ENCODE data around the gene CHMP3.
A peak's percentile ranks its signal among the peaks of the same experiment; 100 is the strongest.
"Not testable (repeated sequence)": the region's sequence is repeated elsewhere in the genome, so short reads cannot be mapped to it uniquely, and the experiment has no call there.

The CHMP3 gene

GRCh38 chr2:86562922-86563649 is at the start of gene CHMP3:
Gene CHMP3, minus strand, starts transcription at chr2:86563443. Its CDS starts 95 bp downstream, at chr2:86563348.
- DNase-seq, result peak; percentile 95 to 98

DNA sequence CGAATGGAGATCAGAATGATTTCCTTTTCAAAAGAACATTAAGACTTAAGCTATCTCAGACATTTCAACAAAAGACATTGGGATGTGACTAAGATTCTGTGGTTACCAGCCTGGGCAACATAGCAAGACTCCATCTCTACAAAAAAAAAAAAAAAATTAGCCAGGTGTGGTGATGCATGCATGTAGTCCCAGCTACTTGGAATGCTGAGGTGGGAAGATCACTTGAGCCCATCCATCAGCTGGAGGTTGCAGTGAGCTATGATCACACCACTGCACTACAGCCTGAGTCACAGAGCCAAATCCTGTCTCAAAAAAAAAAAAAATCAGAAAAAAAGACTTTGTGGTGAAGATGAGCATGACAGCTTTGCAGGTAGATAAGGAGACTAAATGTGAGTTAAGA is 47.6 kb upstream of the CHMP3 start:
- DNase-seq, result no peak

- DNase-seq, result no peak
These were observed 45.7 kb upstream of the CHMP3 start for GRCh38 chr2:86608832-86609410.

DNA sequence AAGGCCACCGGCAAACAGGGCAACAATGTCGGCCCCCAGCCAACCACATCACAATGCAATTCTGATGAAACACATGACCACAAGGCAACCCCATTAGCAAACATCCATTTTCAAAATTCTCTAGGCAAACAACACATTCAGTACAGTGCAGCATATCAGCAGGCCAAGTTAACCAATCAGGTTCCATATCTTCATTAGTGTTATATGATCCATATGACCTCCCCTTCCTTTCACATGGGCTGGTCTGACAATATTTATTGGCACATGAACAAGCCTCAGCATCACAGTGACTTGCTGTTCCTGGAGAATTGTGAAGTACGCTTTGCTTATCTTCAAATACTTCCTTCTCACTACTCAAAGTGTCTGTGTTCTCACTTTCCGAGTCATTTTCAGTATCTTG is 40.7 kb upstream of the CHMP3 start:
- no peak for DNase-seq

GRCh38 chr2:86598966-86599365 is 35.7 kb upstream of the CHMP3 start:
- no peak for DNase-seq

DNA sequence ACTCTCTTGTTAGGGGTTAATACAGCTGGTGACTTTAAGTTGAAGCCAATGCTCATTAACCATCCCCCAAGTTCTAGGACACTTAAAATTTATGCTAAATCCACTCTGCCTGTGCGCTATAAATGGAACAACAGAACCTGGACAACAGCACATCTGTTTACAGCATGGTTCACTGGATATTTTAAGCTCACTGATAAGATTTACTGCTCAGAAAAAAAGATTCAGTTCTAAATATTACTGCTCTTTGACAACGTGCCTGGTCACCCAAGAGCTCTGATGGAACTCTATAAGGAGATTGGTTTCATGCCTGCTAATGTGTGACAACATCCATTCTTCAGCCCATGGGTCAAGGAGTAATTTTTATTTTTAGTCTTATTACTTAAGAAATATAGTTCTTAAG is 32.9 kb upstream of the CHMP3 start:
- DNase-seq, result no peak

- DNase-seq, result no peak
These were observed 30.0 kb upstream of the CHMP3 start for GRCh38 chr2:86593266-86593665.

DNA sequence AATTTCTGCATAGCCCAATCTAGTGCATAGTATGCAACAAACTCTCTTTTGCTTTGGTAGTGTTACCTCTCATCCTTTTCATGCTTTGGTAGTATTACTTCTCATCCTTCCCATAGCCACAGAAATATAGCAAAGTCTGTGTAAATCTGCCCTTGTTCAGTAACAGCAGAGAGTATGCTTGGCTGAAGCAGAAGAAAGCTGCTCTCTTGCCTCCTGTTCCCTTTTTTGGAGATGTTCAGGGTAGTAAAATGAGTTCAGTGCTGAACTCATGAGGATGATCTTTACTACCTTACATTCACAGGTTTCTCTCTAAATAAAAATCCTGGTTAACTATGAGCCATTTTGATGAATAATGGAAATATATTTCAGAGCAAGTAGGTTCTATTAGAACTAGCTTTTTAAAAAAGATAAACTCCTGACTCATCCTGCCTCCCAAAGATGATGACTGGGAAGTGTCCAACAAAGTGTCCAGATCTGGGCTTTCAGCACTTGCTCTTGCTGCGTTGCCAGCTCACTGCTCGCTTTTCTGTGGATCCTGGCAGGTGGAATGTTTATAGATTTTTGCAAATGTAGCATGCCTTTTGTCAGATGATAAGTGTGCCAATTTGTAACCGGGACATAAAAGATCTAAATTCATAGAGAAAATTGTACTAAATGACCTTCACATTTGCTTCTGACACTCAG is 29.4 kb upstream of the CHMP3 start:
- peak; percentile 8 to 58 for DNase-seq

DNA sequence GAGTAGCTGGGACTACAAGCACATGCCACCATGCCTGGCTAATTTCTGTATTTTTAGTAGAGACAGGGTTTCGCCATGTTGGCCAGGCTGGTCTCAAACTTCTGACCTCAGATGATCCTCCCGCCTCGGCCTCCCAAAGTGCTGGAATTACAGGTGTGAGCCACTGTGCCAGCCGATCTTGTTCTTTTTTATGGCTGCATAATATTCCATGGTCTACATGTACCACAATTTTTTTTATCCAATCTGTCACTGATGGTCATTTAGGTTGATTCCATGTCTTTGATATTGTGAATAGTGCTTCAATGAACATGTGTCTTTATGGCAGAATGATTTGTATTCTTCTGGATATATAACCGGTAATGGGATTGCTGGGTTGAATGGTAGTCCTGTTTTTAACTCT is 26.5 kb upstream of the CHMP3 start:
- DNase-seq, result not testable (repeated sequence)

DNA sequence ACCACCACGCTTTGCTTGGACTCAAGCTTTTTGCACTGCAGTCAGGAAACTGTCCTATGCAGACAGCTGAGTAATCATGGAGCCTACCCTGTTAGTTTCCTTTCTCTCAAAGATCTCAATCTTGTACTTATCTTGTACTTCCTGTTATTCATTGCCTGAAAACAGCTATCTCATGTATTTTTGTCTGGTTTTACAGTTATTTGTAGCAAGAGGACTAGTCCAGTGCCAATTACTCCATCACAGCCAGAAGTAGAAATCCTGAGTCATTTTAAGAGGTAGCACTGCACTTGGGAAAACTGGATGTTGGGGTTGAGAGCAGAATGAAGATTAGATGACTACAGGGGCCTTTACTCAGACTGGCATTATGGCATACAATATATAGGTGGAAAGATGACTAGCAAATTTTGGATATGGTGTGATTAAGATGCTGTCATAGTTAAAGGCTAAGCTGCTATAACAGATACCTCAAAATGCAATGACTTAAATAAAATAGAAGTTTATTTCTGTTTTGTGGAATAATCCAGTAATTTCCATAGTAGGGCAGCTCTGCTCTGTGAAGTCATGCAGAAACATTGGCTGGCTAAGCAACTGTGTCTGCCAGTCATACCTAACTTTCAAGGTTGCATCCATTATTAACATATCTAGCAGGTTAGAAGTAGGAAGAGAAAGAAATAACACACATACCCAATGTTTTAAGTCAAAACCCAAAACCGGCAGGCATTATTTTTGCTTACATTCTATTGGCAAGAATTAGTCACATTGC is 21.1 kb upstream of the CHMP3 start:
- no peak for DNase-seq

- no peak for DNase-seq
These were observed 17.3 kb upstream of the CHMP3 start for GRCh38 chr2:86580560-86580959.

- DNase-seq, result no peak
These were observed 14.7 kb upstream of the CHMP3 start for GRCh38 chr2:86577817-86578456.

DNA sequence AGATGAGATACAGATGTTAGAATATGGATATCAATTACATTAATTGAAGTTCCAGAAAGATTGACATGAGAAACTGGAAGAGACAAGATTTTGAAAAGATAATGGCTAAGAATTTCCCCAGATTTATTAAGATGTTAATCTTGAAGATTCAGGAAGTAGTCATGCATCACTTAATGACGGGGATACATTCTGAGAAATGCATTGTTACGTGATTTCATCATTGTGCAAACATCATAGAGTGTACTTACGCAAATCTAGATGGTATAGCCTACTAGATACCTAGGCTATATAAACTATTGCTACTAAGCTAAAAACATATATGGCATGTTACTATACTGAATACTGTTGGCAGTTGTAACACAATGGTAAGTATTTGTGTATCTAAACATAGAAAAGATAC is 6.8 kb upstream of the CHMP3 start:
- DNase-seq, result no peak

DNA sequence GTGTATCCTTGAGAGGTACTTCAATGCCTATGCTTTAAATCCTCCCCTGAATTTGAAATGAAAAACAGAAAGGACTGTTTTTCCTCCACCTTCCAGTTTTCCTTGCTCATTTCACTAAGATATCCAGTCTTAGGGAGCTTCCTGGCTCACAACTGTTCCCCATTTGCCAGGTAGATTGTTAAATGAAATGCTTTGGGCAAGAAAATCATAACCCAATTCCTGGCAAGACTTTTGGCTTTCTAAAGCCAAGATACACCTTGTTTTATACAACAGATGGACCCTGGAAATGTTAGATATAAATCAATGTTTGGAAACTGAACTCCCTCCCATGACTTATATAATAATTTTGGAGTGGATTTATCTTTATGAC is 3.6 kb upstream of the CHMP3 start:
- peak; percentile 41 to 44 for DNase-seq

DNA sequence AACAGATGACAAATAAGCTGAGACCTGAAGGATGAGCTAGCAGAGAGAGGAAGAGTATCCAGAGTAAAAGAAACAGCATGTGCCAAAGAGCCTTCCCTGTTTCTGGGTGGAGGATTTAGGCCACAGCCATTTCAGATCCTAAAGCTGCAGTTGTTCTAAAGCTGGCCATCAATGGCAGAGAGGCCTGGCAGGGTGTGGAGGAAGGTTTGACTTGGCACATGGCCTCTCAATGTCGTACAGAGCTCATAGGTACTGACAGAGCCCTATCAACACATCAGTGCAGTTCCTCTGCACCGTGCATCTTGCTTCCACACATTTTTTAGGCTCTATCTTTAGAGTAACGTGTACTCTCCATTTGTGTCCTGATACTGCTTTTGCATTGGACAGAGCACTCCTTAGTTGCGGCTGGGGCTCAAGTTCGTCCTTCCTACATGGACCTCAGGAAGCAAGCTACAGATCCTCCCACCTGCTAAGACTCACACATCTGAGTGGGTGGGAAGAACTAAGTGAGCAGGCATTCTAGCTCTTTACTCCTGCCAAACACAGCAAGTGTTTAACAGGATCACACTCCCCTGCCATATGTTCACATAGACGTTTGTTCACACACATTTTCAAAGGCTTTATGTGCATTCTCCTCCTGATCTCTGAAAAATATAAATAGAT is 3.0 kb upstream of the CHMP3 start:
- peak; percentile 71 to 77 for DNase-seq

DNA sequence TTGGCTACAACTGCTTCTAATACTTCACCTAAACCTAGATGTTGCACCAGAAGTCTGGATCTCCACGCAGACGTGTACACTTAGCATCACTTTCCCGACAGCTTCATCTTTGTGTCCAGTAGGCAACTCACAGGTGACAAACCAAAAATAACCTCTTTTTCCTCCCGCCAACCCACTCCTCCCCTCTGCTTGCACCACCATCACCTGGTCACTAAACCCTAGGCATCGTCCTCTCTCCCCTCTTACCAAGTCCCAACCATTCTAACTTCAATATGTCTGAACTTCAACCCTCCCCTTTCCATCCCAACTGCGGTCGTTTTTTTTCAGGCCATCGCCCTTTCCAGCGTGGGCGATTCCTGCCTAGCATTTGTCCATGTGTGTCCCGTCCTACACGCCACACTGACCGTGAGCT is 413 bp upstream of the CHMP3 start:
- no peak for DNase-seq

DNA sequence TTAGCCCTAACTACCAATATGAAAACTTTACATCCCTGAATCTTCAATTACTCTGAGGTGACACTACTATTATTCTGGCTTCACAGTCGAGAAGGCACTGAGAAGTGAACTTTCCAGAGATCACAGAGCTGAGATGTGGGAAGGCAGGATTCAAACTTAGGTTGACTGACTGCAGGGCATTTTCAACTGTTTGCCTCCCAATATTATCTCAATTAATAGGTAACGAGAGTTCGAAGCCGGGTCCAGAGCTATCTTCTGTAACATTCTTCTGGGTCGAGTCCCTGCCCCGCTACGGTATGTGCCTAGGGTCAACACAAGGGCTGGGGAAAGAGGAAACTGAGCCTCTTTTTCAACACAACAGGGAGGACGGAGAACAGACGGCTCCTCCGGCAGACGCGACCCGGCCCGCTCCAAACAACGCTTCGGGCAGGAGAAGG is 740 bp downstream of the CHMP3 start:
- DNase-seq, result no peak

- no peak for DNase-seq
These were observed 5.4 kb downstream of the CHMP3 start for GRCh38 chr2:86557836-86558235.

DNA sequence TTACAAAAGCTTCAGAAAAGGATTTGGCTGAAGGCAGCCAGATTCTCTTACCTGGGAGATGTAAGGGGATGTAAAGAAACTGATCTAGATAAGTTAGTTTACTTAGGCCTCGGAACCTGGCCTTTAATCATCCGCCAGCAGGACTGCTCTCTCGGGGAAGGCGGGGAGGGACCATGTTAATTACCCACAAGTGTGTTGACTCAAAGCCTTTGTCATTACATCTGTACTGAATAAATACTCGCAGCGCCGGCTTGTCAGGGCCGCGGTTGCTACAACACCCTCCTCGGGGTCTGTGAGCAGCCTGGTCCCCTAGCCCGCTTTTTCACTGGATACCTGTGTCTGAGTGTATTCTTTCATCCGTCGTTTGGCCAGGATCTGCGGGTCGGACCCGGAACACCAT is 6.7 kb downstream of the CHMP3 start:
- no peak for DNase-seq

- DNase-seq, result no peak
These were observed 10.4 kb downstream of the CHMP3 start for GRCh38 chr2:86552889-86553288.

DNA sequence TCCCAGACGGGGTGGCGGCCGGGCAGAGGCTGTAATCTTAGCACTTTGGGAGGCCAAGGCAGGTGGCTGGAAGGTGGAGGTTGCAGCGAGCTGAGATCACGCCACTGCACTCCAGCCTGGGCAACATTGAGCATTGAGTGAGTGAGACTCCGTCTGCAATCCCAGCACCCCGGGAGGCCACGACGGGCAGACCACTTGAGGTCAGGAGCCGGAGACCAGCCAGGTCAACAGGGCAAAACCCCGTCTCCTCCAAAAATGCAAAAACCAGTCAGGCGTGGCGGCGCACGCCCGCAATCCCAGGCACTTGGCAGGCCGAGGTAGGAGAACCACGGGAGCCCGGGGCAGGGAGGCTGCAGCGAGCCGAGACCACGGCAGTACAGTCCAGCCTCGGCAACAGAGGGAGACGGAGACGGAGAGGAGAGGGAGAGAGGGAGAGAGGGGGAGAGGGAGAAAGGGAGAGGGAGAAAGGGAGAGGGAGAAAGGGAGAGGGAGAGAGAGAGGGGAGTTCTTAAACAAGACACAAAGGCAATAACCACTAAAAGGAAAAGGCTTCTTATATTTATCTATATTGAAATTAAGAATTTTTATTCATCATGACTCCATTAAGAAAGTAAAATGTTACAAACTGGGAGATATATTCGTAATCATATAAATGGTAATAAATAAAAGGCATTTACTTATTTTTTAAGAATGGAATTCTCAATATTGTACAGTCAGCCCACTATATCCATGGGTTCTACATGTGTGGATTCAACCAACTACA is 13.1 kb downstream of the CHMP3 start:
- not testable (repeated sequence) for DNase-seq

DNA sequence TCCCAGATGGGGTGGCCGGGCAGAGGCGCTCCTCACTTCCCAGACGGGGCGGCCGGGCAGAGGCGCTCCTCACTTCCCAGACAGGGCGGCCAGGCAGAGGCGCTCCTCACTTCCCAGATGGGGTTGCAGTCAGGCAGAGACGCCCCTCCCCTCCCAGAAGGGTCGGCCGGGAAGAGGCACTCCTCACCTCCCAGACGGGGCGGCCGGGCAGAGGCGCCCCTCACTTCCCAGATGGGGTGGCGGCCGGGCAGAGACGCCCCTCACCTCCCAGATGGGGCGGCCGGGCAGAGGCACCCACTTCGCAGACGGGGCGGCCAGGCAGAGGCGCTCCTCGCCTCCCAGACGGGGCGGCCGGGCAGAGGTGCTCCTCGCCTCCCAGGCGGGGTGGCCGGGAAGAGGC is 13.8 kb downstream of the CHMP3 start:
- not testable (repeated sequence) for DNase-seq
